ENCODE data around the gene DNAH7. TPM values are rescaled to one million over a fixed set of nuclear protein-coding genes. Genes with fewer than 3 reads are reported as not detected.

The DNAH7 gene
- total RNA-seq, 1 donor from 2014 or later = 0.11 TPM

GRCh38 chr2:195848119-195848899 is 220.3 kb downstream of the DNAH7 start:
- H3K9me3 ChIP-seq (replicated peaks) = peaks cover 14% of the 10 kb centered on the region
- no peak for TF ChIP-seq CTCF (IDR thresholded peaks at IDR 0.05; ENCODE audit: borderline replicate concordance)

GRCh38 chr2:195842932-195843331 is 225.7 kb downstream of the DNAH7 start:
- no peak for TF ChIP-seq CTCF (IDR thresholded peaks at IDR 0.05; ENCODE audit: borderline replicate concordance)
- no peak overlapping the region for H3K4me3 ChIP-seq
- H3K27me3 ChIP-seq (ENCODE audit: low read depth) = no peaks in the 10 kb centered on the region
- no peak overlapping the region for H3K27ac ChIP-seq (replicated peaks)
- peaks cover 23% of the 10 kb centered on the region for H3K9me3 ChIP-seq (replicated peaks)
- no peaks in the 10 kb centered on the region for H3K4me1 ChIP-seq
- intact Hi-C loops (cut with micrococcal nuclease) = no loop called here
- H3K36me3 ChIP-seq = no peaks in the 10 kb centered on the region
- no peak for DNase-seq

More at GRCh38 chr2:195848119-195848899, 220.3 kb downstream of the DNAH7 start:
- H3K27me3 ChIP-seq (ENCODE audit: low read depth) = no peaks in the 10 kb centered on the region
- no peak overlapping the region for H3K4me3 ChIP-seq
- DNase-seq = no peak
- H3K27ac ChIP-seq (replicated peaks) = no peak overlapping the region
- H3K4me1 ChIP-seq = no peaks in the 10 kb centered on the region
- intact Hi-C loops (cut with micrococcal nuclease) = no loop called here
- H3K36me3 ChIP-seq = no peaks in the 10 kb centered on the region

- no peak overlapping the region for H3K4me3 ChIP-seq
- H3K36me3 ChIP-seq = no peaks in the 10 kb centered on the region
- TF ChIP-seq CTCF (IDR thresholded peaks at IDR 0.05; ENCODE audit: borderline replicate concordance) = no peak
- no peak overlapping the region for H3K27ac ChIP-seq (replicated peaks)
- DNase-seq = no peak
- peaks cover 9% of the 10 kb centered on the region for H3K9me3 ChIP-seq (replicated peaks)
- no peaks in the 10 kb centered on the region for H3K27me3 ChIP-seq (ENCODE audit: low read depth)
- intact Hi-C loops (cut with micrococcal nuclease) = no loop called here
- no peaks in the 10 kb centered on the region for H3K4me1 ChIP-seq
Measured at GRCh38 chr2:195838002-195838401, 230.6 kb downstream of the DNAH7 start.

GRCh38 chr2:195836002-195836401 is 232.6 kb downstream of the DNAH7 start:
- no peak for TF ChIP-seq CTCF (IDR thresholded peaks at IDR 0.05; ENCODE audit: borderline replicate concordance)

GRCh38 chr2:195834836-195835235 is 233.8 kb downstream of the DNAH7 start:
- intact Hi-C loops (cut with micrococcal nuclease) = no loop called here
- Histone ChIP-seq H3K27ac (replicated peaks) (no peak overlapping the region), H3K9me3 (replicated peaks) (peaks cover under 1% of the 10 kb centered on the region), H3K36me3 (no peaks in the 10 kb centered on the region), H3K4me3 (no peak overlapping the region), H3K4me1 (no peaks in the 10 kb centered on the region), H3K27me3 (ENCODE audit: low read depth) (no peaks in the 10 kb centered on the region)
- DNase-seq = no peak
- no peak for TF ChIP-seq CTCF (IDR thresholded peaks at IDR 0.05; ENCODE audit: borderline replicate concordance)

More at GRCh38 chr2:195836002-195836401, 232.6 kb downstream of the DNAH7 start:
- Histone ChIP-seq H3K27me3 (ENCODE audit: low read depth) (no peaks in the 10 kb centered on the region), H3K4me3 (no peak overlapping the region), H3K27ac (replicated peaks) (no peak overlapping the region), H3K4me1 (no peaks in the 10 kb centered on the region), H3K9me3 (replicated peaks) (peaks cover 9% of the 10 kb centered on the region), H3K36me3 (no peaks in the 10 kb centered on the region)
- intact Hi-C loops (cut with micrococcal nuclease) = no loop called here
- DNase-seq = no peak

Measured in left ventricle myocardium inferior (tissue), 1 donor.